D721Med (cell line): ENCODE data around the gene EEF1AKMT4.

Experiments used
- DNase-seq: peaks from one replicate; pipeline ENCODE4 v3.0.0; 2011; ENCODE audit warnings: low spot score; ENCODE audit not compliant: insufficient read length
- FAIRE-seq: peaks from 2 replicates; lab custom pipeline; 2011; peaks lifted over from hg19 to GRCh38; lab: Jason Lieb, UNC
- TF ChIP-seq, protein P1 (sequence below): IDR thresholded peaks from 2 replicates; pipeline ENCODE4 v1.5.1; 2012; ENCODE audit warnings: mild to moderate bottlenecking, control low read depth; ENCODE audit not compliant: insufficient read depth; ENCODE audit errors: missing control alignments

Gene EEF1AKMT4

GRCh38 chr3:184218814-184219213 lies 30.7 kb upstream of the EEF1AKMT4 start:
- TF ChIP-seq, protein P1, sequence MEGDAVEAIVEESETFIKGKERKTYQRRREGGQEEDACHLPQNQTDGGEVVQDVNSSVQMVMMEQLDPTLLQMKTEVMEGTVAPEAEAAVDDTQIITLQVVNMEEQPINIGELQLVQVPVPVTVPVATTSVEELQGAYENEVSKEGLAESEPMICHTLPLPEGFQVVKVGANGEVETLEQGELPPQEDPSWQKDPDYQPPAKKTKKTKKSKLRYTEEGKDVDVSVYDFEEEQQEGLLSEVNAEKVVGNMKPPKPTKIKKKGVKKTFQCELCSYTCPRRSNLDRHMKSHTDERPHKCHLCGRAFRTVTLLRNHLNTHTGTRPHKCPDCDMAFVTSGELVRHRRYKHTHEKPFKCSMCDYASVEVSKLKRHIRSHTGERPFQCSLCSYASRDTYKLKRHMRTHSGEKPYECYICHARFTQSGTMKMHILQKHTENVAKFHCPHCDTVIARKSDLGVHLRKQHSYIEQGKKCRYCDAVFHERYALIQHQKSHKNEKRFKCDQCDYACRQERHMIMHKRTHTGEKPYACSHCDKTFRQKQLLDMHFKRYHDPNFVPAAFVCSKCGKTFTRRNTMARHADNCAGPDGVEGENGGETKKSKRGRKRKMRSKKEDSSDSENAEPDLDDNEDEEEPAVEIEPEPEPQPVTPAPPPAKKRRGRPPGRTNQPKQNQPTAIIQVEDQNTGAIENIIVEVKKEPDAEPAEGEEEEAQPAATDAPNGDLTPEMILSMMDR, result no peak
- FAIRE-seq (no peak), DNase-seq (no peak)

GRCh38 chr3:184222521-184222920 lies 27.0 kb upstream of the EEF1AKMT4 start:
- TF ChIP-seq, protein P1, result no peak
- no peak for DNase-seq
- FAIRE-seq, result no peak

DNA sequence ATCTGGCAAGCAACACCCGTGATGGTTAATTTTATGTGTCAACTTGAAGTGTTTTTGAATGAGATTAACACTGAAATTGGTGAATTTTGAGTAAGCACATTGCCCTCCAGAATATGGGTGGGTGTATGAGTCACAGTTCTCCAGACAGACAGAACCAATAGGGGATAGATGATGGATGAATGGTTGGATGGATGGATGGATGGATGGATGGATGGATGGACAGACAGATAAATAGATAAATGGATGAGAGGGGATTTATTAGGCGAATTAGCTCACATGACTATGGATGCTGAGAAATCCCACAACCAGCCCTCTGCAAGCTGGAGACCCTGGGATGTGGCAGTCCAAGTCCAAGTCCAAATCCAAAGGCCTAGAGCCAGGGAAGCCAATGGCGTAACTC lies 25.5 kb upstream of the EEF1AKMT4 start:
- DNase-seq (no peak), FAIRE-seq (no peak)
- TF ChIP-seq, protein P1, result no peak

DNA sequence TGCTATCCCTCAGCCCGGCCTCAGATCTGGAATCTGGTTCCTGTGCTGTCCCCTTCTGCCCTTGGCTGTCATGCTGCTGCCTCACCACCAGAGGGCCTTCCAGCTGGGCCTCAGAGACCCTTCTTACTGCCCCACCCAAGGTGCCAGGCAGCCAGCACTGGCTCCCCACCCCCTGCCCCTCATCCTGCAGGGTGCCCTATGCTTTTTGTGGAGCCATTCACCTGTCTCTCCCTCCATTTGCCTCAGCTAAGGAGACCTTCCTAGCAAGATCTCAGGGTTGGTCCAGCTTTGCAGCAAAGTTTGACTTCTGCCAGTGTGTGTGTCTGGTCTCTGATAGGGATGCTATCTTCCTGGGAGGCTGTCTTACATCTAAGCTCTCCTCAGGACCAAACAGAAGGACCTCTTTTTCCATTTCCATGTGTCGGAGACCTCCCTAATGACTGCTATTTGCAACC lies 22.0 kb upstream of the EEF1AKMT4 start:
- no peak for FAIRE-seq
- DNase-seq, result no peak

GRCh38 chr3:184228376-184229137 lies 20.9 kb upstream of the EEF1AKMT4 start:
- DNase-seq, result no peak
- no peak for FAIRE-seq
- TF ChIP-seq, protein P1, result no peak

More for the DNA sequence above, 22.0 kb upstream of the EEF1AKMT4 start:
- TF ChIP-seq, protein P1, result peak; percentile 63

DNA sequence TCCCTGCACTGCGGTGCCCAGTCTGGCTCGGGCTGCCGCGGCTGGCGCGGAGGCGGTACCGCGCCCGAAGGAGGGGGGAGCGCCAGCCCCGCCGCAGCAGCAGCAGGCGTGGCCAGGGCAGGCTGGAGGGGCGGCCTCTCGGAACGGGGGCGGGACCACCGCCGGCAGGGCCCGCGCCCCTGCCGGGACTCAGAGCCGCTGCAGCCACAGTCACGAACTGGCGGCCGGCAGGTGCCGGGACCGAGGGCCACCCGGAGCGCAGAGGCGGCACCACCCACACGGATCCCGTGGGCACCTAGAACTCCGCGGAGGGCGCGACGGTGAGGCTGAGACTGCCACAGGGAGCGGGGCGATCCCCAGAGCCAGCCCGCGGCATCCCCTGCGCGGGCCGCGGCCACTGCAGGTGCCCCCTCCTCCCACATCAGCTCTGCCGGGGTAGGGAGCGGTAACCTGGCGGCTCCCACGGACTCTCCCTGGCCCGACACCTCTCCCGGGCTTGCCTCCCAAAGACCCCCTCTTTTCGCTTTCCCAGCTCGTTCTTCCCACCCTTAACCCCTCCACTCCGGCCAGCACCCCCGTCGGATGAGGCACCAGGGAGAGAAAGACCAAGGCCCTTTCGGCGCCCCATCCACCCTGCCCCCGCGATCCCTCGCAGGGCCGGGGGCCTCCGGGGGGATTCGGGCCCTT lies 19.9 kb upstream of the EEF1AKMT4 start, which contains the start of gene VWA5B2:
Gene VWA5B2, plus strand, starts transcription at position 192 of the 687 bp plus-strand sequence. CDS start 944 bp downstream, outside the sequence.
- TF ChIP-seq, protein P1, result no peak
- FAIRE-seq, result no peak
- DNase-seq, result peak; percentile 96
